Coronary artery (tissue), 2 donors: ENCODE data around the gene LASP1.

ENCODE experiments used
- DNase-seq: peaks from one replicate; pipeline ENCODE4 v3.0.0-alpha.2; 2017; ENCODE audit warnings: low spot score
- H3K27ac ChIP-seq, 2 donors: fragments of 200-600 bp; sonication (generic); one replicate each; pipeline ENCODE4 v1.5.1; 2016 to 2019
- H3K4me3 ChIP-seq: fragments of 200-600 bp; sonication (generic); 2 replicates; pipeline ENCODE4 v1.5.1; 2016; ENCODE audit warnings: mild to moderate bottlenecking, moderate library complexity
- CTCF ChIP-seq: fragments of 200-600 bp; sonication (generic); IDR thresholded peaks from one replicate; pipeline ENCODE4 v1.5.1; 2019; ENCODE audit warnings: antibody characterized with exemption

LASP1 gene

GRCh38 chr17:38897671-38898290, 27.9 kb downstream of the LASP1 start:
- Histone ChIP-seq H3K4me3 (peak overlapping the region; percentile 17), H3K27ac (peak overlapping the region; percentile 64 to 83)
- no peak for TF ChIP-seq CTCF
- no peak for DNase-seq

GRCh38 chr17:38898291-38898679, 28.4 kb downstream of the LASP1 start:
- no peak for DNase-seq
- no peak for TF ChIP-seq CTCF
- no peak overlapping the region for H3K4me3 ChIP-seq
- peak overlapping the region; percentile 64 to 83 for H3K27ac ChIP-seq

- H3K27ac ChIP-seq = peak overlapping the region; percentile 64 to 83
- DNase-seq = no peak
- no peak for TF ChIP-seq CTCF
- no peak overlapping the region for H3K4me3 ChIP-seq
Measured at GRCh38 chr17:38898812-38899348, 29.0 kb downstream of the LASP1 start.

- H3K4me3 ChIP-seq = no peak overlapping the region
- no peak for DNase-seq
- TF ChIP-seq CTCF = no peak
- peak overlapping the region in 1 of 2 donors; percentile 83 for H3K27ac ChIP-seq
Measured at GRCh38 chr17:38899421-38899820, 29.6 kb downstream of the LASP1 start.

GRCh38 chr17:38900978-38901656, 31.3 kb downstream of the LASP1 start:
- peak overlapping the region; percentile 43 to 74 for H3K27ac ChIP-seq
- DNase-seq = no peak
- no peak for TF ChIP-seq CTCF
- peak overlapping the region; percentile 29 for H3K4me3 ChIP-seq

- TF ChIP-seq CTCF = no peak
- no peak for DNase-seq
- no peak overlapping the region for H3K4me3 ChIP-seq
- peak overlapping the region; percentile 43 to 64 for H3K27ac ChIP-seq
Measured at GRCh38 chr17:38903404-38903803, 33.5 kb downstream of the LASP1 start.

- no peak for DNase-seq
- Histone ChIP-seq H3K27ac (no peak overlapping the region), H3K4me3 (no peak overlapping the region)
- TF ChIP-seq CTCF = no peak
Measured at GRCh38 chr17:38904892-38905291, 35.0 kb downstream of the LASP1 start.
